GM12892 (cell line): Measurements from ENCODE around the gene ABCB10.

Experiments used
- POLR2A ChIP-seq: IDR thresholded peaks from 2 replicates; pipeline ENCODE4 v1.6.1; 2011; ENCODE audit warnings: low read depth, low read length, control low read depth
- POLR2AphosphoS5 ChIP-seq: IDR thresholded peaks from 2 replicates; pipeline ENCODE4 v1.6.1; 2011; ENCODE audit warnings: low read depth, low read length, control low read depth
- TAF1 ChIP-seq: IDR thresholded peaks from 2 replicates; pipeline ENCODE4 v1.6.1; 2011; ENCODE audit warnings: low read depth, mild to moderate bottlenecking, control low read depth, low read length, borderline replicate concordance

GRCh38 chr1:229470406-229471043 is 88.0 kb downstream of the ABCB10 start:
- TF ChIP-seq POLR2A (no peak), POLR2AphosphoS5 (no peak), TAF1 (no peak)
